HPDE6-E6E7 (cell line): Measurements from ENCODE around the gene AP3D1.
"Not testable (repeated sequence)": the region's sequence is repeated elsewhere in the genome, so short reads cannot be mapped to it uniquely, and the experiment has no call there.

Experiments used
- DNase-seq: peaks from one replicate; pipeline ENCODE4 v3.0.0; 2011; ENCODE audit warnings: missing footprints; ENCODE audit errors: extremely low spot score

The AP3D1 gene

GRCh38 chr19:2151339-2152229 lies at the start of gene AP3D1:
AP3D1 (minus strand) TSS chr19:2151566; CDS start chr19:2151334, 232 bp downstream.
- DNase-seq, result peak; percentile 99

DNA sequence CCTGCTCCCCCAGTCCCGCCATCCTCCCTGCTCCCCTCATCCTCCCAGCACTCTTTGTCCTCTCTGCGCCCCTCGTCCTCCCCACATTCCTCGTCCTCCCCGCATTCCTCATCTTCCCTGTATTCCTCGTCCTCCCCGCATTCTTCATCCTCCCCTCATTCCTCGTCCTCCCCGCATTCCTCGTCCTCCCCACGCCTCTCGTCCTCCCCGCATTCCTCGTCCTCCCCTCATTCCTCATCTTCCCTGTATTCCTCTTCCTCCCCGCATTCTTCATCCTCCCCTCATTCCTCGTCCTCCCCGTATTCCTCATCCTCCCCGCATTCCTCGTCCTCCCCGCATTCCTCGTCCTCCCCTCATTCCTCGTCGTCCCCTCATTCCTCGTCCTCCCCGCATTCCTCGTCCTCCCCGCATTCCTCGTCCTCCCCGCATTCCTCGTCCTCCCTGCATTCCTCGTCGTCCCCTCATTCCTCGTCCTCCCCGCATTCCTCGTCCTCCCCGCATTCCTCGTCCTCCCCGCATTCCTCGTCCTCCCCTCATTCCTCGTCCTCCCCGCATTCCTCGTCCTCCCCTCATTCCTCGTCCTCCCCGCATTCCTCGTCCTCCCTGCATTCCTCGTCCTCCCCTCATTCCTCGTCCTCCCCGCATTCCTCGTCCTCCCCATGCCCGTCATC lies 49.4 kb upstream of the AP3D1 start:
- not testable (repeated sequence) for DNase-seq

DNA sequence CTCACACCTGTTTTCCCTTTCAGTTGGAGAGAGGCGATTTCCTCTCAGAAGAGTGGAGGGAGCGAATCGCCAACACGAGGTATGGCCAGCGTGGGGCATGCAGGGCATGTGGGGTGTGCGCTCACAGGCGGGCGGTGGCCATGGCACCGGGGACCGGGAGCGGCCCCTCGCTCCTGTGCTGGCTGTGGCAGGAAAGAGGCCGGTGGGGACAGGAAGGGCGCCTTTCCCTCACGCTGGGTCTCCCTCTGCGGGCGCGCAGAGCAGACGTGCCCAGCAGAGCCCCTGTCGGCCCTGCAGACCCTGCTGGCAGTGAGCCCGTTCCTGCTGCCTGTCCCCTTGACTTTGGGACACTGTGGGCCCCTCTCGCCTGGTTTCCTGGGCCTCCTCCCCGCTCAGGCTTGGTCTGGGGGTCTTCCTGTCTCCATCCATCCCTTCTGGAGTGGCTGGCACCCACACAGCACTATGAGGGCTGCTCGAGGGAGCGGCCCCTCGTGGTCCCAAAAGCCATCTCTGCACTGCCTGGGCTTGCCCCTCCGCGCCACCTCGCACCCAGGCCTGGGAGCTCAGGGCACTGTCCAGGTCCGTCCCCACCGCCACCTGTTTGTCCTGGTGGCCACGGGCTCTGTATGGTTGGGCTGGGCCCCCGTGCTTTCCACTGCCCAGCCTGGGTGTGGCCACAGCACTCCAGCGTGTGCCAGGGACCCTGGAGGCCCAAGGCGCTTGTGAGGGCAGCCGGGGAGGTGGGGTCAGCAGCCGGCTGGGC lies 48.7 kb upstream of the AP3D1 start:
- no peak for DNase-seq

GRCh38 chr19:2199215-2199614 lies 47.8 kb upstream of the AP3D1 start:
- no peak for DNase-seq

DNA sequence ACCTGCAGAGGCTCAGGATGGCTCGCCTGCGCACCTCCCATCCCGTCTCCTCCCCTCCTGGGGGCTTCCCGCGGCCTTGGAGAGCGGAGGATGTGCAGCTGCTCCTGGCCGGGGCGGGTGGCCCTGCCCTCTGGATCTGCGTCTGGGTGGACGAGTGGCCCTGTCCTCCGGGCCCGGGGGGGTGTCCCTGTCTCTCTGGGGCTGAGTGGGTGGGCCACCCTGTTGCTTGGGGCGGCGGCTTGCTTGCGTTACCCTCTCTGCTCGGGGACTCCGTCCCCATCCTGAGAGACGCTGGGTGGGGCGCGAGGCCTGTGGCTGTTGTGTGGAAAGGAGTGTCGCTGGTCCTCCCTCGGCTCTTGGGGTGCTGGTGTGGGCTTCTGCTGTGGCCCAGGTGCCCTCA lies 47.0 kb upstream of the AP3D1 start:
- no peak for DNase-seq

DNA sequence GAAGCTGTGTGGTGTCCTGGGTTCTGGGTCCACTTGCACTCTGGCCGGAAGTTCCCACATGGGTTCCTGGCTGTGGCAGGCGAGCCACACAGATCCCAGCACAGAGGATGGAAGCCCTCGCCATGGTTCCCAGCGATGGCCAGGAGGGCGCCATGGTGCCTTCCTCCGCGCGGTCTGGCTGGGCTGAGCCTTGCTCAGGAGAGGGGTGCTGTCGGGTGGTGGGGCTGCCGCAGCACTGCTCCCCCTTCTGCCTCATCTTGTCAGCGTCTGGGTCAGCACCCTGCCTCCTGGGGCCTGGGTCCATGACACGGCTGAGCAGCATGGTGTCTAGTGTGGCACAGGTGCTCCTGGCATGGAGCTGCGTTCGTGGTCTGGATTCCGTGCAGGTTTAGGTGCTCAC lies 45.9 kb upstream of the AP3D1 start:
- no peak for DNase-seq

DNA sequence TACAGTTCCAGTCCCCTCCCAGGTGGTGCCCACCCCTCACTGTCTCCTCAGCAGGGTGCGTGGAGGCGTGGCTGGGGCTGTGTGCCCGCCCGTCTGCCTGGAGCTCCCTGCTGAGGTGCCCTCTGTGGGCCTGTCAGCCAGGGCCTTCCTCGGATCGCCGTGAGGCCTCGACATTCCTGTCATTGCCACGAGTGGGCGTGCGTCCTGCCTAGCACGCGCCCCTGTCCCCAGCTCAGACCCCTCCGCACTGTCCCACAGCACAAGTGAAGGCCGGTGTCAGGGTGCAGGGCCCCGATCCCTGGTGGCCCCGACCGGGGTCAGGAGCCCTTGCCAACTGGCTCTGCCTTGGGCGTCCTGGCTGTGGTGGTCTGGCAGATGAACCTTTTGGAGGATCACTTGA lies 44.5 kb upstream of the AP3D1 start:
- no peak for DNase-seq

- no peak for DNase-seq
Measured at GRCh38 chr19:2195361-2195760, 44.0 kb upstream of the AP3D1 start.

- DNase-seq, result no peak
Measured at GRCh38 chr19:2194513-2195078, 43.2 kb upstream of the AP3D1 start.

DNA sequence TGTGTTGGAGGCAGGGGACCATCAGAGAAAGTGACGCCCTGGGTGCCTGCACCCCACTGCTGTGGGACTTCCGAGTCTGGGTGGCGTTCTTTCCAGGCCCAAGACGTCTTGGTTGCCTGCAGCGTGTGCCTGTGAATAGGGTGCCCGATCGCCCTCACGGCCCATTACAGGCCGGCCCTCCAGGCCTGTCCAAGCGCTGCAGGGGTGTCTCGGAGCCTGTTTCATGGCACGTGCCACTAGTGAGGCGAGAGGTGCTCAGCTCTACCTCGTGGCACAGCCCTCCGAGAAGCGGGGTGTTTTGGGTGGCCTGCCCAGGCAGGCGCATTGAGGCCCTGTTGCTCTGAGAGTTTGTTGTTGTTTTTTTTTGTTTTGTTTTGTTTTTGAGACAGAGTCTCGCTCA lies 42.4 kb upstream of the AP3D1 start:
- DNase-seq, result no peak

- DNase-seq, result no peak
Measured at GRCh38 chr19:2192862-2193261, 41.5 kb upstream of the AP3D1 start.

GRCh38 chr19:2191456-2192310 lies 40.3 kb upstream of the AP3D1 start:
- no peak for DNase-seq

- DNase-seq, result no peak
Measured at GRCh38 chr19:2190848-2191455, 39.6 kb upstream of the AP3D1 start.

- no peak for DNase-seq
Measured at GRCh38 chr19:2189880-2190279, 38.5 kb upstream of the AP3D1 start.

- DNase-seq, result no peak
Measured at GRCh38 chr19:2188708-2189385, 37.5 kb upstream of the AP3D1 start.

DNA sequence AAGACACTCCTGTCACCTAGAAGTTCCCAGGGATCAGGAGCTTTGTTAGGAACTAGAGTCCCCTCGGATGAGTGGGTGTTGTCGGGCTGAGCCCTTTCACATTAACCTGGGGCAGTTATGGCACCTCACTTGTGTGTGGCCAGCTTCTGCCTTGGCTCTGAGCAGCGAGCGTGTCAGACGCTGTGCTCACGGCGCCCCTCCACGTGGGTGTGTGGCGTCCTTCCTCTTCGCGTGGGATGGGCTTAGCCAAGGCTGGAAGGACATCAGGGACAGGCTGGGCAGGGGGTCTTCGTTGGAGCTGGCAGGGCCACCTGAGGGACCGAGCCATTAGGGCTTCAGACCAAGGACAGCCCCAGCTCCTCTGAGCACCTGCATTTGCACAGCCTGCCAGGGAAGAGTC lies 35.8 kb upstream of the AP3D1 start:
- DNase-seq, result no peak

GRCh38 chr19:2186071-2186846 lies 34.9 kb upstream of the AP3D1 start:
- DNase-seq, result no peak

- no peak for DNase-seq
Measured at GRCh38 chr19:2185734-2186070, 34.3 kb upstream of the AP3D1 start.

- no peak for DNase-seq
Measured at GRCh38 chr19:2184422-2184975, 33.1 kb upstream of the AP3D1 start.
